GM12878 (cell line): Measurements from ENCODE around the gene VSTM2L. TPM values are rescaled to one million over a fixed set of nuclear protein-coding genes. Genes with fewer than 3 reads are reported as not detected.

Experiments used
- BCLAF1 ChIP-seq: fragments of 450-650 bp; IDR thresholded peaks from 2 replicates; pipeline ENCODE4 v1.6.1; 2017; ENCODE audit warnings: antibody characterized with exemption, mild to moderate bottlenecking, moderate library complexity
- BHLHE40 ChIP-seq, 2 experiments: fragments of 450-650 bp in 1 of 2; IDR thresholded peaks; 2 replicates each; pipeline ENCODE4 v1.6.1; 2011 to 2017; ENCODE audit warnings: low read depth in 2 of 2, borderline replicate concordance in 1 of 2, improper control_type of control experiment in 1 of 2, low read length in 1 of 2, mild to moderate bottlenecking in 1 of 2
- CREM ChIP-seq: IDR thresholded peaks from 2 replicates; pipeline ENCODE4 v1.6.1; 2014; ENCODE audit warnings: antibody characterized with exemption, low read depth
- ESRRA ChIP-seq: IDR thresholded peaks from 2 replicates; pipeline ENCODE4 v1.6.1; 2012; ENCODE audit warnings: mild to moderate bottlenecking, low read length, improper control_type of control experiment
- HCFC1 ChIP-seq: fragments of 150-350 bp; IDR thresholded peaks from 2 replicates; pipeline ENCODE4 v1.6.1; 2014; ENCODE audit warnings: low read length
- NBN ChIP-seq: fragments of 450-650 bp; IDR thresholded peaks from 2 replicates; pipeline ENCODE4 v1.6.1; 2016
- NRF1 ChIP-seq: conservative IDR thresholded peaks from 2 replicates; pipeline ENCODE4 v1.6.1; 2011; ENCODE audit warnings: mild to moderate bottlenecking, low read depth, low read length, improper control_type of control experiment
- REST ChIP-seq: IDR thresholded peaks from 2 replicates; pipeline ENCODE4 v1.6.1; 2012; ENCODE audit warnings: mild to moderate bottlenecking, low read depth, low read length
- SMARCA5 ChIP-seq: fragments of 450-650 bp; IDR thresholded peaks from 2 replicates; pipeline ENCODE4 v1.6.1; 2017; ENCODE audit warnings: mild to moderate bottlenecking
- SP1 ChIP-seq: IDR thresholded peaks from one replicate; pipeline ENCODE4 v1.6.1; 2011; ENCODE audit warnings: low read depth, low read length
- USF1 ChIP-seq: IDR thresholded peaks from 2 replicates; pipeline ENCODE4 v1.6.1; 2011; ENCODE audit warnings: borderline replicate concordance, low read depth, mild to moderate bottlenecking, moderate library complexity, mixed read lengths, low read length; ENCODE audit not compliant: insufficient read depth; ENCODE audit errors: extremely low read length
- YY1 ChIP-seq: IDR thresholded peaks from 2 replicates; pipeline ENCODE4 v1.6.1; 2011; ENCODE audit warnings: low read depth, mild to moderate bottlenecking, low read length
- ZNF217 ChIP-seq: fragments of 450-650 bp; IDR thresholded peaks from 2 replicates; pipeline ENCODE4 v1.6.1; 2017; ENCODE audit warnings: antibody characterized with exemption, mild to moderate bottlenecking
- polyA plus RNA-seq, 11 experiments: library from polyadenylated mRNA; depleted of rRNA in 4 of 11; unstranded in 6 of 11; stranded (reverse) in 5 of 11; fragments of >200 nt; fragmentation: Nextera tagmentation in 4 of 11; fragmentation: Illumina TruSeq in 1 of 11; extraction: Ambion mirVana in 4 of 11; extraction: Trizol in 1 of 11; gene quantifications; 1 replicate in 1 of 11; 2 replicates in 10 of 11; pipeline versions ENCODE4 v1.2.1 to v1.2.3, GENCODE V29; 2011 to 2016; ENCODE audit warnings: inconsistent platforms in 2 of 11, missing spikeins in 2 of 11, low read depth in 1 of 11
- total RNA-seq, 4 experiments: library from RNA; depleted of rRNA in 3 of 4; stranded (reverse); fragments of >200 nt in 3 of 4; fragmentation: Illumina TruSeq in 1 of 4; extraction: Trizol in 1 of 4; gene quantifications; 2 replicates each; pipeline versions ENCODE4 v1.2.1 to v1.2.3, GENCODE V29; 2013 to 2021

VSTM2L gene
- total and polyA plus RNA-seq, 10 of the 15 experiments (the other 5 are each of a cell fraction or from before 2014, with no cell fraction given) = 0.05 to 1.5 (median 0.63) TPM; not detected in 2

GRCh38 chr20:37901654-37902503 is 1.0 kb upstream of the VSTM2L start (continued):
- TF ChIP-seq REST = peak; percentile 68
- TF ChIP-seq ESRRA = no peak
- TF ChIP-seq SP1 = no peak
- no peak for TF ChIP-seq NBN
- TF ChIP-seq ZNF217 = no peak
- TF ChIP-seq NRF1 = no peak
- no peak for TF ChIP-seq BCLAF1
- TF ChIP-seq USF1 = no peak
- no peak for TF ChIP-seq CREM
- peak; percentile 73 for TF ChIP-seq SMARCA5
- TF ChIP-seq BHLHE40 (IDR thresholded peaks at IDR 0.05; ENCODE audit: borderline replicate concordance in 1 of 2, low read depth in 2 of 2, low read length in 1 of 2) = no peak
- TF ChIP-seq HCFC1 = no peak
- peak; percentile 36; the same call in 1 of the 2 replicates for TF ChIP-seq YY1
- TF ChIP-seq, all 136 proteins: peak for 9
